Panc1 (cell line): Measurements from ENCODE around the gene CDKN2D.

Experiments
- CTCF ChIP-seq: fragments of 450-650 bp; IDR thresholded peaks from 2 replicates; pipeline ENCODE4 v1.5.1; 2017; ENCODE audit warnings: mild to moderate bottlenecking
- POLR2AphosphoS5 ChIP-seq: IDR thresholded peaks from 2 replicates; pipeline ENCODE4 v1.6.1; 2012; ENCODE audit warnings: mild to moderate bottlenecking, low read depth, low read length, moderate library complexity

GRCh38 chr19:10543059-10543419 lies 25.7 kb downstream of the CDKN2D start:
- TF ChIP-seq CTCF, result no peak
- no peak for TF ChIP-seq POLR2AphosphoS5
